ENCODE measurements around the gene ODF2. TPM values are rescaled to one million over a fixed set of nuclear protein-coding genes. Genes with fewer than 3 reads are reported as not detected.

Gene ODF2
- total RNA-seq, 1 donor from 2014 or later: 40.7 TPM

GRCh38 chr9:128523199-128523925, 67.6 kb downstream of the ODF2 start:
- H3K27me3 Mint-ChIP-seq (ENCODE audit: unreplicated experiment): peaks cover 2% of the 10 kb centered on the region
- no peaks in the 10 kb centered on the region for H3K36me3 Mint-ChIP-seq (ENCODE audit: unreplicated experiment)
- no peak overlapping the region for H3K4me3 Mint-ChIP-seq (ENCODE audit: unreplicated experiment)
- no peaks in the 10 kb centered on the region for H3K9me3 Mint-ChIP-seq (ENCODE audit: unreplicated experiment)
- no peak for TF ChIP-seq CTCF (IDR thresholded peaks at IDR 0.05; ENCODE audit: partially characterized antibody, unreplicated experiment)
- DNase-seq: peak; percentile 20
- no peak overlapping the region for H3K27ac Mint-ChIP-seq (ENCODE audit: unreplicated experiment)
- H3K4me1 Mint-ChIP-seq (ENCODE audit: low read depth, unreplicated experiment): peaks cover 3% of the 10 kb centered on the region

- Mint-ChIP-seq H3K4me1 (ENCODE audit: low read depth, unreplicated experiment) (peaks cover 3% of the 10 kb centered on the region), H3K9me3 (ENCODE audit: unreplicated experiment) (no peaks in the 10 kb centered on the region), H3K4me3 (ENCODE audit: unreplicated experiment) (no peak overlapping the region), H3K36me3 (ENCODE audit: unreplicated experiment) (no peaks in the 10 kb centered on the region), H3K27ac (ENCODE audit: unreplicated experiment) (no peak overlapping the region), H3K27me3 (ENCODE audit: unreplicated experiment) (peaks cover 2% of the 10 kb centered on the region)
- TF ChIP-seq CTCF (IDR thresholded peaks at IDR 0.05; ENCODE audit: partially characterized antibody, unreplicated experiment): no peak
- DNase-seq: no peak
Observed at GRCh38 chr9:128526720-128527119, 70.9 kb downstream of the ODF2 start.

- DNase-seq: no peak
- H3K4me1 Mint-ChIP-seq (ENCODE audit: low read depth, unreplicated experiment): no peaks in the 10 kb centered on the region
- no peaks in the 10 kb centered on the region for H3K27me3 Mint-ChIP-seq (ENCODE audit: unreplicated experiment)
- H3K27ac Mint-ChIP-seq (ENCODE audit: unreplicated experiment): no peak overlapping the region
- H3K4me3 Mint-ChIP-seq (ENCODE audit: unreplicated experiment): no peak overlapping the region
- no peak for TF ChIP-seq CTCF (IDR thresholded peaks at IDR 0.05; ENCODE audit: partially characterized antibody, unreplicated experiment)
- no peaks in the 10 kb centered on the region for H3K9me3 Mint-ChIP-seq (ENCODE audit: unreplicated experiment)
- H3K36me3 Mint-ChIP-seq (ENCODE audit: unreplicated experiment): no peaks in the 10 kb centered on the region
Observed at GRCh38 chr9:128528445-128529160, 72.8 kb downstream of the ODF2 start.

GRCh38 chr9:128529191-128529590, 73.4 kb downstream of the ODF2 start:
- Mint-ChIP-seq H3K4me3 (ENCODE audit: unreplicated experiment) (no peak overlapping the region), H3K4me1 (ENCODE audit: low read depth, unreplicated experiment) (no peaks in the 10 kb centered on the region), H3K27me3 (ENCODE audit: unreplicated experiment) (no peaks in the 10 kb centered on the region), H3K9me3 (ENCODE audit: unreplicated experiment) (no peaks in the 10 kb centered on the region), H3K27ac (ENCODE audit: unreplicated experiment) (no peak overlapping the region), H3K36me3 (ENCODE audit: unreplicated experiment) (no peaks in the 10 kb centered on the region)
- no peak for DNase-seq
- no peak for TF ChIP-seq CTCF (IDR thresholded peaks at IDR 0.05; ENCODE audit: partially characterized antibody, unreplicated experiment)

GRCh38 chr9:128532581-128532980, 76.8 kb downstream of the ODF2 start:
- no peak overlapping the region for H3K27ac Mint-ChIP-seq (ENCODE audit: unreplicated experiment)
- H3K9me3 Mint-ChIP-seq (ENCODE audit: unreplicated experiment): no peaks in the 10 kb centered on the region
- no peaks in the 10 kb centered on the region for H3K27me3 Mint-ChIP-seq (ENCODE audit: unreplicated experiment)
- no peak overlapping the region for H3K4me3 Mint-ChIP-seq (ENCODE audit: unreplicated experiment)
- no peaks in the 10 kb centered on the region for H3K36me3 Mint-ChIP-seq (ENCODE audit: unreplicated experiment)
- no peak for TF ChIP-seq CTCF (IDR thresholded peaks at IDR 0.05; ENCODE audit: partially characterized antibody, unreplicated experiment)
- no peak for DNase-seq
- no peaks in the 10 kb centered on the region for H3K4me1 Mint-ChIP-seq (ENCODE audit: low read depth, unreplicated experiment)
